A549 (cell line): Measurements from ENCODE around the gene VAPA. TPM values are rescaled to one million over a fixed set of nuclear protein-coding genes. Genes with fewer than 3 reads are reported as not detected.

ENCODE experiments used
- ATAC-seq, 2 experiments: fragments of 200-7000 bp in 1 of 2; fragments of >200 bp in 1 of 2; cut with Nextera tagmentation in 1 of 2; cut with Tn5 transposase in 1 of 2; 3 replicates each; pipeline versions ENCODE4 v1.8.0 to v1.9.1; 2018 to 2020; ENCODE audit warnings: mild to moderate bottlenecking in 1 of 2, moderate library complexity in 1 of 2
- CTCF ChIA-PET: fragments of 300-600 bp; sonication (Branson Sonifier 250); formaldehyde crosslinking; extraction: SDS; loops from one replicate; lab custom pipeline; 2021; ENCODE audit warnings: antibody characterized with exemption, inconsistent platforms; lab: Yijun Ruan, JAX
- POLR2A ChIA-PET: fragments of 350-600 bp; formaldehyde crosslinking; extraction: SDS; loops from one replicate; lab custom pipeline; 2021; ENCODE audit warnings: antibody characterized with exemption, inconsistent platforms; lab: Yijun Ruan, JAX
- DNase-seq, 2 experiments: peaks; one replicate each; pipeline versions ENCODE4 v3.0.0 to v3.0.0-alpha.2; 2011 to 2016; ENCODE audit warnings: low read depth in 1 of 2, low spot score in 1 of 2
- FAIRE-seq: peaks from 2 replicates; lab custom pipeline; 2011; peaks lifted over from hg19 to GRCh38; lab: Jason Lieb, UNC
- H3K27ac ChIP-seq, 2 experiments: fragments of >200 bp; sonication (Bioruptor Twin); formaldehyde crosslinking; 3 replicates each; pipeline ENCODE4 v1.5.1; 2016 to 2017
- H3K4me1 ChIP-seq: fragments of >200 bp; sonication (Bioruptor Twin); formaldehyde crosslinking; 3 replicates; pipeline ENCODE4 v1.6.1; 2016
- H3K4me2 ChIP-seq: fragments of >200 bp; sonication (Bioruptor Twin); formaldehyde crosslinking; 3 replicates; pipeline ENCODE4 v1.6.1; 2016
- H3K4me3 ChIP-seq: fragments of >200 bp; sonication (Bioruptor Twin); formaldehyde crosslinking; 3 replicates; pipeline ENCODE4 v1.5.1; 2016
- H3K9me3 ChIP-seq: fragments of >200 bp; sonication (Bioruptor Twin); formaldehyde crosslinking; 3 replicates; pipeline ENCODE4 v1.6.1; 2016
- ATOH8 ChIP-seq: fragments of 250-450 bp; sonication (Bioruptor Pico); IDR thresholded peaks from 2 replicates; pipeline ENCODE4 v1.5.0; 2020; ENCODE audit warnings: low read depth, mild to moderate bottlenecking, moderate library complexity
- CBX2 ChIP-seq: fragments of 200-600 bp; sonication (generic); IDR thresholded peaks from 2 replicates; pipeline ENCODE4 v1.6.1; 2016; ENCODE audit warnings: low read depth, mild to moderate bottlenecking, borderline replicate concordance
- CHD2 ChIP-seq: fragments of 150-350 bp; IDR thresholded peaks from 2 replicates; pipeline ENCODE4 v1.6.1; 2014; ENCODE audit warnings: low read length; ENCODE audit not compliant: partially characterized antibody
- EHMT2 ChIP-seq: fragments of 200-600 bp; sonication (generic); IDR thresholded peaks from 2 replicates; pipeline ENCODE4 v1.6.1; 2016; ENCODE audit warnings: antibody characterized with exemption, low read depth, mild to moderate bottlenecking, moderate library complexity
- FOSB ChIP-seq: fragments of 250-450 bp; sonication (Bioruptor Pico); IDR thresholded peaks from 2 replicates; pipeline ENCODE4 v1.5.0; 2020; ENCODE audit warnings: mild to moderate bottlenecking, moderate library complexity
- GATA3 ChIP-seq: IDR thresholded peaks from 2 replicates; pipeline ENCODE4 v1.6.1; 2012; ENCODE audit warnings: borderline replicate concordance
- HDAC2 ChIP-seq: fragments of 200-600 bp; sonication (generic); IDR thresholded peaks from 2 replicates; pipeline ENCODE4 v1.6.1; 2016
- HES2 ChIP-seq: fragments of >200 bp; sonication (Bioruptor Twin); formaldehyde crosslinking; IDR thresholded peaks from 2 replicates; pipeline ENCODE4 v1.6.1; 2016
- HEYL ChIP-seq: fragments of 250-450 bp; sonication (Bioruptor Pico); IDR thresholded peaks from 2 replicates; pipeline ENCODE4 v1.8.0; 2021; ENCODE audit warnings: mild to moderate bottlenecking, moderate library complexity
- HOXA7 ChIP-seq: fragments of 250-450 bp; sonication (Bioruptor Pico); IDR thresholded peaks from 2 replicates; pipeline ENCODE4 v1.5.0; 2020; ENCODE audit warnings: mild to moderate bottlenecking, moderate library complexity
- KDM5A ChIP-seq: fragments of 200-600 bp; sonication (generic); IDR thresholded peaks from 2 replicates; pipeline ENCODE4 v1.6.1; 2016; ENCODE audit warnings: antibody characterized with exemption, mild to moderate bottlenecking
- MAFK ChIP-seq: fragments of 450-650 bp; IDR thresholded peaks from 2 replicates; pipeline ENCODE4 v1.6.1; 2014; ENCODE audit not compliant: partially characterized antibody
- MAZ ChIP-seq: fragments of 150-350 bp; IDR thresholded peaks from 2 replicates; pipeline ENCODE4 v1.6.1; 2014; ENCODE audit warnings: antibody characterized with exemption, low read depth, low read length, borderline replicate concordance
- MYC ChIP-seq: IDR thresholded peaks from 2 replicates; pipeline ENCODE4 v1.6.1; 2012; ENCODE audit warnings: mild to moderate bottlenecking, inconsistent platforms, low read length, improper control_type of control experiment, borderline replicate concordance
- NFE2L2 ChIP-seq: fragments of 150-350 bp; conservative IDR thresholded peaks from 2 replicates; pipeline ENCODE4 v1.6.1; 2014; ENCODE audit warnings: low read length
- SMC3 ChIP-seq: fragments of >200 bp; sonication (Bioruptor Twin); formaldehyde crosslinking; IDR thresholded peaks from 3 replicates; pipeline ENCODE4 v1.6.1; 2018; ENCODE audit warnings: inconsistent platforms
- SREBF2 ChIP-seq: fragments of 450-650 bp; IDR thresholded peaks from 2 replicates; pipeline ENCODE4 v1.6.1; 2014; ENCODE audit warnings: mild to moderate bottlenecking, moderate library complexity
- TFCP2L1 ChIP-seq: fragments of 250-450 bp; sonication (Bioruptor Pico); IDR thresholded peaks from 2 replicates; pipeline ENCODE4 v1.5.0; 2021; ENCODE audit warnings: mild to moderate bottlenecking
- ZC3H11A ChIP-seq: fragments of 450-650 bp; IDR thresholded peaks from 2 replicates; pipeline ENCODE4 v1.6.1; 2014; ENCODE audit warnings: antibody characterized with exemption, mild to moderate bottlenecking
- WGBS: methylation state at CpG from one replicate; pipeline ENCODE4 v1.1.6; 2017; ENCODE audit errors: missing lambda C conversion rate; 5-methylcytosine and 5-hydroxymethylcytosine counted together
- polyA plus RNA-seq, 4 experiments: library from polyadenylated mRNA; depleted of rRNA in 3 of 4; stranded (reverse); fragments of >200 nt; fragmentation: RNase III in 1 of 4; extraction: RNeasy Plus Mini Kit Qiagen cat#74134 plus additional on column Dnase treatment in 1 of 4; gene quantifications; 2 replicates in 3 of 4; 3 replicates in 1 of 4; pipeline ENCODE4 v1.2.3, GENCODE V29; 2011 to 2017
- TF ChIP-seq, protein P1 (sequence below): fragments of 200-600 bp; sonication (generic); IDR thresholded peaks from 2 replicates; pipeline ENCODE4 v1.6.1; 2016; ENCODE audit warnings: antibody characterized with exemption, mild to moderate bottlenecking, moderate library complexity
- TF ChIP-seq, protein P2 (sequence below): IDR thresholded peaks from 2 replicates; pipeline ENCODE4 v1.6.1; 2012
- TF ChIP-seq, protein P3 (sequence below): fragments of >200 bp; sonication (Bioruptor Twin); formaldehyde crosslinking; IDR thresholded peaks from 3 replicates; pipeline ENCODE4 v1.5.1; 2016

Gene VAPA
- polyA plus RNA-seq, 2 of the 4 experiments (the other 2 are of a cell fraction): 161 to 391 TPM

- TF ChIP-seq MYC (no peak), NFE2L2 (no peak), CHD2 (no peak), CBX2 (no peak), TFCP2L1 (CRISPR knock-in tag) (no peak), FOSB (CRISPR knock-in tag) (no peak), EHMT2 (no peak)
- TF ChIP-seq, protein P1, sequence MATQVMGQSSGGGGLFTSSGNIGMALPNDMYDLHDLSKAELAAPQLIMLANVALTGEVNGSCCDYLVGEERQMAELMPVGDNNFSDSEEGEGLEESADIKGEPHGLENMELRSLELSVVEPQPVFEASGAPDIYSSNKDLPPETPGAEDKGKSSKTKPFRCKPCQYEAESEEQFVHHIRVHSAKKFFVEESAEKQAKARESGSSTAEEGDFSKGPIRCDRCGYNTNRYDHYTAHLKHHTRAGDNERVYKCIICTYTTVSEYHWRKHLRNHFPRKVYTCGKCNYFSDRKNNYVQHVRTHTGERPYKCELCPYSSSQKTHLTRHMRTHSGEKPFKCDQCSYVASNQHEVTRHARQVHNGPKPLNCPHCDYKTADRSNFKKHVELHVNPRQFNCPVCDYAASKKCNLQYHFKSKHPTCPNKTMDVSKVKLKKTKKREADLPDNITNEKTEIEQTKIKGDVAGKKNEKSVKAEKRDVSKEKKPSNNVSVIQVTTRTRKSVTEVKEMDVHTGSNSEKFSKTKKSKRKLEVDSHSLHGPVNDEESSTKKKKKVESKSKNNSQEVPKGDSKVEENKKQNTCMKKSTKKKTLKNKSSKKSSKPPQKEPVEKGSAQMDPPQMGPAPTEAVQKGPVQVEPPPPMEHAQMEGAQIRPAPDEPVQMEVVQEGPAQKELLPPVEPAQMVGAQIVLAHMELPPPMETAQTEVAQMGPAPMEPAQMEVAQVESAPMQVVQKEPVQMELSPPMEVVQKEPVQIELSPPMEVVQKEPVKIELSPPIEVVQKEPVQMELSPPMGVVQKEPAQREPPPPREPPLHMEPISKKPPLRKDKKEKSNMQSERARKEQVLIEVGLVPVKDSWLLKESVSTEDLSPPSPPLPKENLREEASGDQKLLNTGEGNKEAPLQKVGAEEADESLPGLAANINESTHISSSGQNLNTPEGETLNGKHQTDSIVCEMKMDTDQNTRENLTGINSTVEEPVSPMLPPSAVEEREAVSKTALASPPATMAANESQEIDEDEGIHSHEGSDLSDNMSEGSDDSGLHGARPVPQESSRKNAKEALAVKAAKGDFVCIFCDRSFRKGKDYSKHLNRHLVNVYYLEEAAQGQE: no peak
Observed at GRCh38 chr18:9987931-9988330, 74.1 kb downstream of the VAPA start (continued).

DNA sequence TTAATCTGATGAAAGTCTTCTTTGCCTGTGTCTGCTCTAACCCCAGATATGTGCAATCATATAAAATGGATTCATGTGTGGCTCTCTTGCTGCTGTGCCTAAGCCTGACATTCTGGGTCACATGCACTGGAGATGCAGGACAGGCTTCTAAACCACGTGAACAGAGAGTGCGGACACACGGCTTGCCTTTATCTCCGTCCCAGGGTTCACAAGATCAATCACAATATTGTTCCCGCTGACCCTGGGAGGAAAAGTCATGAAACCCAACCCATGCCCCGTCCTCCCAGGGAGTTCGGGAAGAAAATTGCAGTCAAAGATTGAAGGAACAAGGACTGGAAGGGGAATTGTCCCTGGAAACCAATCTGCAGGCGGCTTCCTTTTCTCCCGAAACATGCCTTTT is 74.8 kb downstream of the VAPA start:
- no peaks in the 10 kb centered on the region for H3K9me3 ChIP-seq
- H3K4me1 ChIP-seq: no peaks in the 10 kb centered on the region
- CTCF ChIA-PET: interaction anchor here (0.7 kb wide), 1 partner anchor 17 kb away, joined by 3 read pairs; no protein-coding TSS in a partner anchor
- ATAC-seq: no peak
- no peak for DNase-seq
- H3K4me2 ChIP-seq: no peak overlapping the region
- H3K4me3 ChIP-seq: no peak overlapping the region
- POLR2A ChIA-PET: no interaction called here
- FAIRE-seq: no peak
- H3K27ac ChIP-seq: no peak overlapping the region
- TF ChIP-seq SMC3 (no peak), MAZ (no peak), SREBF2 (no peak), ZC3H11A (no peak), HES2 (no peak), GATA3 (no peak), ATOH8 (CRISPR knock-in tag) (no peak), HOXA7 (CRISPR knock-in tag) (no peak), MAFK (no peak), HDAC2 (no peak)
- TF ChIP-seq, protein P2, sequence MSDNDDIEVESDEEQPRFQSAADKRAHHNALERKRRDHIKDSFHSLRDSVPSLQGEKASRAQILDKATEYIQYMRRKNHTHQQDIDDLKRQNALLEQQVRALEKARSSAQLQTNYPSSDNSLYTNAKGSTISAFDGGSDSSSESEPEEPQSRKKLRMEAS: no peak
- WGBS: 79% methylated on average over 9 of the region's 9 CpGs

GRCh38 chr18:9989481-9989880 is 75.7 kb downstream of the VAPA start:
- DNase-seq (no peak), ATAC-seq (no peak), FAIRE-seq (no peak)
- ChIA-PET POLR2A (no interaction called here), CTCF (no interaction called here)
- Histone ChIP-seq H3K4me1 (no peaks in the 10 kb centered on the region), H3K4me3 (no peak overlapping the region), H3K9me3 (no peaks in the 10 kb centered on the region), H3K27ac (no peak overlapping the region), H3K4me2 (no peak overlapping the region)
- 48% methylated on average over 5 of the region's 5 CpGs for WGBS
- no peak for TF ChIP-seq HEYL (CRISPR knock-in tag)
- TF ChIP-seq KDM5A: no peak
- TF ChIP-seq, protein P3, sequence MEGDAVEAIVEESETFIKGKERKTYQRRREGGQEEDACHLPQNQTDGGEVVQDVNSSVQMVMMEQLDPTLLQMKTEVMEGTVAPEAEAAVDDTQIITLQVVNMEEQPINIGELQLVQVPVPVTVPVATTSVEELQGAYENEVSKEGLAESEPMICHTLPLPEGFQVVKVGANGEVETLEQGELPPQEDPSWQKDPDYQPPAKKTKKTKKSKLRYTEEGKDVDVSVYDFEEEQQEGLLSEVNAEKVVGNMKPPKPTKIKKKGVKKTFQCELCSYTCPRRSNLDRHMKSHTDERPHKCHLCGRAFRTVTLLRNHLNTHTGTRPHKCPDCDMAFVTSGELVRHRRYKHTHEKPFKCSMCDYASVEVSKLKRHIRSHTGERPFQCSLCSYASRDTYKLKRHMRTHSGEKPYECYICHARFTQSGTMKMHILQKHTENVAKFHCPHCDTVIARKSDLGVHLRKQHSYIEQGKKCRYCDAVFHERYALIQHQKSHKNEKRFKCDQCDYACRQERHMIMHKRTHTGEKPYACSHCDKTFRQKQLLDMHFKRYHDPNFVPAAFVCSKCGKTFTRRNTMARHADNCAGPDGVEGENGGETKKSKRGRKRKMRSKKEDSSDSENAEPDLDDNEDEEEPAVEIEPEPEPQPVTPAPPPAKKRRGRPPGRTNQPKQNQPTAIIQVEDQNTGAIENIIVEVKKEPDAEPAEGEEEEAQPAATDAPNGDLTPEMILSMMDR: no peak
